Right lobe of liver (tissue), 6 donors: ENCODE data around the gene IGF2BP1. TPM values are rescaled to one million over a fixed set of nuclear protein-coding genes. Genes with fewer than 3 reads are reported as not detected.

ENCODE experiments used
- ATAC-seq, 4 donors: fragments of 200-7000 bp; cut with Tn5 transposase; one replicate each; pipeline ENCODE4 v1.9.1; 2020; ENCODE audit warnings: mild to moderate bottlenecking in 4 of 4, moderate library complexity in 4 of 4
- DNase-seq, 3 donors: peaks; one replicate each; pipeline ENCODE4 v3.0.0-alpha.2; 2020
- H3K27ac ChIP-seq, 3 donors: fragments of 200-600 bp; one replicate each; pipeline ENCODE4 v1.8.0; 2022
- H3K27me3 ChIP-seq, 2 donors: fragments of 200-600 bp; one replicate each; pipeline ENCODE4 v1.8.0; 2022
- H3K36me3 ChIP-seq, 4 donors: fragments of 200-600 bp; sonication (generic) in 1 of 4; one replicate each; pipeline versions ENCODE4 v1.5.1 to v1.8.0; 2017 to 2022; ENCODE audit warnings: control low read depth in 1 of 4
- H3K4me1 ChIP-seq, 4 donors: fragments of 200-600 bp; sonication (generic) in 1 of 4; one replicate each; pipeline versions ENCODE4 v1.5.1 to v1.8.0; 2017 to 2022; ENCODE audit warnings: control low read depth in 1 of 4
- H3K4me3 ChIP-seq, 3 donors: fragments of 200-600 bp; one replicate each; pipeline ENCODE4 v1.8.0; 2022
- H3K9me3 ChIP-seq, 4 donors: fragments of 200-600 bp; sonication (generic) in 1 of 4; one replicate each; pipeline versions ENCODE4 v1.5.1 to v1.8.0; 2017 to 2022; ENCODE audit warnings: control low read depth in 1 of 4
- POLR2A ChIP-seq: fragments of 450-650 bp; IDR thresholded peaks from one replicate; pipeline ENCODE4 v1.6.1; 2017; ENCODE audit warnings: antibody characterized with exemption, mild to moderate bottlenecking
- WGBS: methylation state at CpG from one replicate; pipeline ENCODE4 v1.1.6; 2018; ENCODE audit warnings: low coverage, low lambda C conversion rate; ENCODE audit not compliant: insufficient coverage; ENCODE audit errors: missing lambda C conversion rate; 5-methylcytosine and 5-hydroxymethylcytosine counted together
- intact Hi-C, 2 donors: fragments of 100-400 bp; cut with DNase I; formaldehyde crosslinking; loops; one replicate each; pipeline versions ENCODE4 v1.11.2 to v1.14.1; 2022
- small RNA-seq, 2 experiments: library from RNA; depleted of rRNA; stranded (forward); fragments of <200 nt; gene quantifications; one replicate each; pipeline ENCODE3, GENCODE V24; 2016
- total RNA-seq, 6 experiments: library from RNA; depleted of rRNA in 2 of 6; stranded (reverse); fragments of >200 nt in 2 of 6; fragmentation: NEBNext Ultra II Directional in 3 of 6; extraction: Animal tissue kit (Norgen Biotek cat#: 25700) in 3 of 6; gene quantifications; one replicate each; pipeline versions ENCODE4 v1.1.0 to v1.2.4, GENCODE V29; 2016 to 2023
- TF ChIP-seq, protein P1 (sequence below), 4 donors: fragments of 200-600 bp in 3 of 4; fragments of 450-650 bp in 1 of 4; IDR thresholded peaks; one replicate each; pipeline versions ENCODE4 v1.5.1 to v1.8.0; 2016 to 2022; ENCODE audit warnings: antibody characterized with exemption in 4 of 4, mild to moderate bottlenecking in 2 of 4
- donor health status: DM: no; HTN: yes; CAD: no.
- donor health status: DM: no; HTN: no; CAD: no.
- donor health status: DM: no; HTN: no; CAD: no.
- donor health status: DM: no; HTN: yes; CAD: no.
- donor health status: DM: no; HTN: yes; CAD: no.

The IGF2BP1 gene
- total RNA-seq, 6 experiments from 2014 or later = 0.56 TPM; not detected in 5

DNA sequence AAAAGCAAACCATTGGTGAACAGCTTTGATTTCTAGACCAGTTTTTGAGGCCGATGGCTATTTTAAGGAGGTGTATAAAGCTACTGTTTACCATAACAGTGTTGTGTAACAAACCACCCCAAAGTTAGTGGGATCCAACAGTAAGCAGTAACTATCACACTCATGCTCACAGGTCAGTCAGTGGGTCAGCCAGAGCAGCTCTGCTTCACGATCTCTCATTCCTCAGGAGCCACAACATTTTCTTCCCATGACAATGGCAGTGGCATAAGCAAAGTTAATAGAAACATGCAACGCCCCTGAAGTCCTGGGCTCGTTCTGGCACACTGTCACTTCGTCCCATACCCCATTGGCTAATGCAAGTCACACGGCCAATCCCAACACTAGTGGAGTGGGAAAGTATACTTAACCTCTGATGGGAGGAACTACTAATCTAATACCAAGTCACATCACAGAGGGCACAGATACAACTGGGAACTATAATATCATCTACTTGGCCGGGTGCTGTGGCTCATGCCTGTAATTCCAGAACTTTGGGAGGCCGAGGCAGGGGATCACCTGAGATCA lies 107.4 kb downstream of the IGF2BP1 start:
- no peak for ATAC-seq
- H3K4me1 ChIP-seq = no peaks in the 10 kb centered on the region
- TF ChIP-seq, protein P1, sequence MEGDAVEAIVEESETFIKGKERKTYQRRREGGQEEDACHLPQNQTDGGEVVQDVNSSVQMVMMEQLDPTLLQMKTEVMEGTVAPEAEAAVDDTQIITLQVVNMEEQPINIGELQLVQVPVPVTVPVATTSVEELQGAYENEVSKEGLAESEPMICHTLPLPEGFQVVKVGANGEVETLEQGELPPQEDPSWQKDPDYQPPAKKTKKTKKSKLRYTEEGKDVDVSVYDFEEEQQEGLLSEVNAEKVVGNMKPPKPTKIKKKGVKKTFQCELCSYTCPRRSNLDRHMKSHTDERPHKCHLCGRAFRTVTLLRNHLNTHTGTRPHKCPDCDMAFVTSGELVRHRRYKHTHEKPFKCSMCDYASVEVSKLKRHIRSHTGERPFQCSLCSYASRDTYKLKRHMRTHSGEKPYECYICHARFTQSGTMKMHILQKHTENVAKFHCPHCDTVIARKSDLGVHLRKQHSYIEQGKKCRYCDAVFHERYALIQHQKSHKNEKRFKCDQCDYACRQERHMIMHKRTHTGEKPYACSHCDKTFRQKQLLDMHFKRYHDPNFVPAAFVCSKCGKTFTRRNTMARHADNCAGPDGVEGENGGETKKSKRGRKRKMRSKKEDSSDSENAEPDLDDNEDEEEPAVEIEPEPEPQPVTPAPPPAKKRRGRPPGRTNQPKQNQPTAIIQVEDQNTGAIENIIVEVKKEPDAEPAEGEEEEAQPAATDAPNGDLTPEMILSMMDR (IDR thresholded peaks at IDR 0.05) = no peak
- TF ChIP-seq POLR2A = no peak
- H3K27ac ChIP-seq = no peak overlapping the region
- no peak overlapping the region for H3K4me3 ChIP-seq
- WGBS = 73% methylated on average over 6 of the region's 8 CpGs
- H3K27me3 ChIP-seq = no peaks in the 10 kb centered on the region
- intact Hi-C loops = no loop called here
- no peaks in the 10 kb centered on the region for H3K36me3 ChIP-seq
- no peaks in the 10 kb centered on the region for H3K9me3 ChIP-seq
- no peak for DNase-seq

Small RNAs within 50 kb of the gene (small RNA-seq; reads per million reads assigned to genes)
- gene RF00017 (0 reads per million in 2 experiments), gene RF01210 (0 reads per million in 2 experiments), gene RNU1-42P (0 reads per million in 2 experiments), gene RNU6-826P (0 to 0.78 reads per million in 2 experiments)

Other genes with a start within 250 kb of the IGF2BP1 start
- under 1 TPM in 1 of 6 experiments, not detected in 5; 0.12 TPM for gene TTLL6, start 180.2 kb upstream of the IGF2BP1 start, total RNA-seq
- gene CALCOCO2, start 166.3 kb upstream of the IGF2BP1 start, total RNA-seq = 10 to 100 TPM; 58.0 to 93.3 (median 72.1) TPM
- gene ATP5MC1, start 104.6 kb upstream of the IGF2BP1 start, total RNA-seq = 100 to 1,000 TPM in 2 of 6 experiments, 10 to 100 TPM in 4; 49.2 to 221 (median 57.9) TPM
- gene UBE2Z, start 89.0 kb upstream of the IGF2BP1 start, total RNA-seq = 10 to 100 TPM; 19.6 to 30.9 (median 26.3) TPM
- gene SNF8, start 52.5 kb upstream of the IGF2BP1 start, total RNA-seq = 10 to 100 TPM; 35.8 to 62.9 (median 47.5) TPM
- gene GIP, start 28.8 kb upstream of the IGF2BP1 start, total RNA-seq = not detected
- under 1 TPM in 2 of 6 experiments, not detected in 4; 0.04 to 0.05 TPM for gene B4GALNT2, start 135.4 kb downstream of the IGF2BP1 start, total RNA-seq
- gene GNGT2, start 213.2 kb downstream of the IGF2BP1 start, total RNA-seq = 1 to 10 TPM in 4 of 6 experiments, under 1 TPM in 2; 0.61 to 1.6 (median 1.2) TPM
- gene ABI3, start 213.3 kb downstream of the IGF2BP1 start, total RNA-seq = 1 to 10 TPM; 3.0 to 9.7 (median 3.8) TPM
- under 1 TPM in 4 of 6 experiments, not detected in 2; 0.16 to 0.71 (median 0.41) TPM for gene PHOSPHO1, start 233.4 kb downstream of the IGF2BP1 start, total RNA-seq